HG02943 (cell line): ENCODE data around the gene DDX52.
A peak's percentile ranks its signal among the peaks of the same experiment; 100 is the strongest.
"Not testable (repeated sequence)": the region's sequence is repeated elsewhere in the genome, so short reads cannot be mapped to it uniquely, and the experiment has no call there.

Source experiments
- ATAC-seq: cut with Tn5 transposase; IDR thresholded peaks from one replicate; pipeline ENCODE4 v1.9.1; 2021; ENCODE audit warnings: mild to moderate bottlenecking, low read depth, moderate library complexity; ENCODE audit not compliant: unreplicated experiment

The DDX52 gene

GRCh38 chr17:37643118-37643766 lies at the start of gene DDX52:
TSS of gene DDX52 (minus strand) at chr17:37643446. CDS start at chr17:37643420, 26 bp downstream.
- peak; percentile 85 for ATAC-seq

GRCh38 chr17:37691807-37692206 lies 48.6 kb upstream of the DDX52 start:
- ATAC-seq, result no peak

GRCh38 chr17:37689317-37689716 lies 46.1 kb upstream of the DDX52 start:
- ATAC-seq, result no peak

- ATAC-seq, result no peak
These were observed 40.3 kb upstream of the DDX52 start for GRCh38 chr17:37683454-37683984.

GRCh38 chr17:37682007-37682406 lies 38.8 kb upstream of the DDX52 start:
- no peak for ATAC-seq

GRCh38 chr17:37679995-37680394 lies 36.7 kb upstream of the DDX52 start:
- ATAC-seq, result not testable (repeated sequence)

- ATAC-seq, result no peak
These were observed 34.8 kb upstream of the DDX52 start for GRCh38 chr17:37678036-37678435.

GRCh38 chr17:37677021-37677420 lies 33.8 kb upstream of the DDX52 start:
- ATAC-seq, result no peak

GRCh38 chr17:37676115-37676925 lies 33.1 kb upstream of the DDX52 start:
- ATAC-seq, result no peak

GRCh38 chr17:37674511-37674910 lies 31.3 kb upstream of the DDX52 start:
- ATAC-seq, result no peak

GRCh38 chr17:37673386-37673785 lies 30.1 kb upstream of the DDX52 start:
- ATAC-seq, result no peak

- no peak for ATAC-seq
These were observed 29.4 kb upstream of the DDX52 start for GRCh38 chr17:37672548-37673078.

- ATAC-seq, result no peak
These were observed 28.7 kb upstream of the DDX52 start for GRCh38 chr17:37671824-37672547.

- no peak for ATAC-seq
These were observed 28.0 kb upstream of the DDX52 start for GRCh38 chr17:37671028-37671823.

GRCh38 chr17:37667039-37667438 lies 23.8 kb upstream of the DDX52 start:
- ATAC-seq, result no peak

GRCh38 chr17:37664214-37664613 lies 21.0 kb upstream of the DDX52 start:
- no peak for ATAC-seq

- ATAC-seq, result no peak
These were observed 19.1 kb upstream of the DDX52 start for GRCh38 chr17:37662353-37662752.

- ATAC-seq, result no peak
These were observed 18.3 kb upstream of the DDX52 start for GRCh38 chr17:37661400-37662014.

- no peak for ATAC-seq
These were observed 16.7 kb upstream of the DDX52 start for GRCh38 chr17:37659925-37660324.

GRCh38 chr17:37657202-37657601 lies 14.0 kb upstream of the DDX52 start:
- no peak for ATAC-seq
